Measurements from ENCODE around the gene GPR107.

Gene GPR107

GRCh38 chr9:130107955-130108354 lies 54.2 kb downstream of the GPR107 start:
- 97 to 100% methylated on average over 2 of the region's 2 CpGs for WGBS, 2 experiments
- Histone ChIP-seq H3K27ac (ENCODE audit: insufficient read depth, low read depth, low read length, poor library complexity, severe bottlenecking) (no peak overlapping the region), H3K4me1 (ENCODE audit: control insufficient read depth, insufficient read depth, low read length) (no peaks in the 10 kb centered on the region), H3K27me3 (ENCODE audit: control insufficient read depth, insufficient read depth, low read length, poor library complexity, severe bottlenecking) (no peaks in the 10 kb centered on the region), H3K4me3 (ENCODE audit: insufficient read depth, low read depth, low read length) (no peak overlapping the region), H3K36me3 (ENCODE audit: control insufficient read depth, insufficient read depth, low read length) (no peaks in the 10 kb centered on the region), H3K9me3 (ENCODE audit: control insufficient read depth, low read length) (no peaks in the 10 kb centered on the region)

GRCh38 chr9:130110166-130110565 lies 56.5 kb downstream of the GPR107 start:
- H3K27me3 ChIP-seq (ENCODE audit: control insufficient read depth, insufficient read depth, low read length, poor library complexity, severe bottlenecking) = no peaks in the 10 kb centered on the region
- 87 to 89% methylated on average over 5 of the region's 5 CpGs for WGBS, 2 experiments
- H3K4me1 ChIP-seq (ENCODE audit: control insufficient read depth, insufficient read depth, low read length) = no peaks in the 10 kb centered on the region
- no peak overlapping the region for H3K4me3 ChIP-seq (ENCODE audit: insufficient read depth, low read depth, low read length)
- no peak overlapping the region for H3K27ac ChIP-seq (ENCODE audit: insufficient read depth, low read depth, low read length, poor library complexity, severe bottlenecking)
- H3K36me3 ChIP-seq (ENCODE audit: control insufficient read depth, insufficient read depth, low read length) = no peaks in the 10 kb centered on the region
- H3K9me3 ChIP-seq (ENCODE audit: control insufficient read depth, low read length) = no peaks in the 10 kb centered on the region

GRCh38 chr9:130110596-130111021 lies 56.9 kb downstream of the GPR107 start:
- no peaks in the 10 kb centered on the region for H3K36me3 ChIP-seq (ENCODE audit: control insufficient read depth, insufficient read depth, low read length)
- H3K27ac ChIP-seq (ENCODE audit: insufficient read depth, low read depth, low read length, poor library complexity, severe bottlenecking) = no peak overlapping the region
- WGBS, 2 experiments = 87 to 88% methylated on average over 7 of the region's 7 CpGs
- H3K27me3 ChIP-seq (ENCODE audit: control insufficient read depth, insufficient read depth, low read length, poor library complexity, severe bottlenecking) = no peaks in the 10 kb centered on the region
- H3K4me3 ChIP-seq (ENCODE audit: insufficient read depth, low read depth, low read length) = no peak overlapping the region
- no peaks in the 10 kb centered on the region for H3K9me3 ChIP-seq (ENCODE audit: control insufficient read depth, low read length)
- H3K4me1 ChIP-seq (ENCODE audit: control insufficient read depth, insufficient read depth, low read length) = no peaks in the 10 kb centered on the region

GRCh38 chr9:130111786-130112537 lies 58.3 kb downstream of the GPR107 start:
- H3K4me3 ChIP-seq (ENCODE audit: insufficient read depth, low read depth, low read length) = no peak overlapping the region
- no peaks in the 10 kb centered on the region for H3K9me3 ChIP-seq (ENCODE audit: control insufficient read depth, low read length)
- no peaks in the 10 kb centered on the region for H3K27me3 ChIP-seq (ENCODE audit: control insufficient read depth, insufficient read depth, low read length, poor library complexity, severe bottlenecking)
- H3K36me3 ChIP-seq (ENCODE audit: control insufficient read depth, insufficient read depth, low read length) = no peaks in the 10 kb centered on the region
- no peak overlapping the region for H3K27ac ChIP-seq (ENCODE audit: insufficient read depth, low read depth, low read length, poor library complexity, severe bottlenecking)
- 90 to 91% methylated on average over 30 of the region's 30 CpGs for WGBS, 2 experiments
- no peaks in the 10 kb centered on the region for H3K4me1 ChIP-seq (ENCODE audit: control insufficient read depth, insufficient read depth, low read length)

GRCh38 chr9:130112538-130113151 lies 58.9 kb downstream of the GPR107 start:
- Histone ChIP-seq H3K4me3 (ENCODE audit: insufficient read depth, low read depth, low read length) (no peak overlapping the region), H3K36me3 (ENCODE audit: control insufficient read depth, insufficient read depth, low read length) (no peaks in the 10 kb centered on the region), H3K9me3 (ENCODE audit: control insufficient read depth, low read length) (no peaks in the 10 kb centered on the region), H3K27me3 (ENCODE audit: control insufficient read depth, insufficient read depth, low read length, poor library complexity, severe bottlenecking) (no peaks in the 10 kb centered on the region), H3K27ac (ENCODE audit: insufficient read depth, low read depth, low read length, poor library complexity, severe bottlenecking) (no peak overlapping the region), H3K4me1 (ENCODE audit: control insufficient read depth, insufficient read depth, low read length) (peaks cover 6% of the 10 kb centered on the region)
- WGBS, 2 experiments = 84 to 98% methylated on average over 3 of the region's 3 CpGs

GRCh38 chr9:130114741-130115140 lies 61.0 kb downstream of the GPR107 start:
- H3K27ac ChIP-seq (ENCODE audit: insufficient read depth, low read depth, low read length, poor library complexity, severe bottlenecking) = no peak overlapping the region
- H3K4me1 ChIP-seq (ENCODE audit: control insufficient read depth, insufficient read depth, low read length) = peaks cover 21% of the 10 kb centered on the region
- H3K9me3 ChIP-seq (ENCODE audit: control insufficient read depth, low read length) = no peaks in the 10 kb centered on the region
- H3K27me3 ChIP-seq (ENCODE audit: control insufficient read depth, insufficient read depth, low read length, poor library complexity, severe bottlenecking) = no peaks in the 10 kb centered on the region
- H3K4me3 ChIP-seq (ENCODE audit: insufficient read depth, low read depth, low read length) = no peak overlapping the region
- H3K36me3 ChIP-seq (ENCODE audit: control insufficient read depth, insufficient read depth, low read length) = no peaks in the 10 kb centered on the region

- H3K4me1 ChIP-seq (ENCODE audit: control insufficient read depth, insufficient read depth, low read length) = peaks cover 21% of the 10 kb centered on the region
- H3K27ac ChIP-seq (ENCODE audit: insufficient read depth, low read depth, low read length, poor library complexity, severe bottlenecking) = no peak overlapping the region
- no peaks in the 10 kb centered on the region for H3K9me3 ChIP-seq (ENCODE audit: control insufficient read depth, low read length)
- H3K4me3 ChIP-seq (ENCODE audit: insufficient read depth, low read depth, low read length) = no peak overlapping the region
- 93 to 94% methylated on average over 9 of the region's 9 CpGs for WGBS, 2 experiments
- H3K27me3 ChIP-seq (ENCODE audit: control insufficient read depth, insufficient read depth, low read length, poor library complexity, severe bottlenecking) = no peaks in the 10 kb centered on the region
- H3K36me3 ChIP-seq (ENCODE audit: control insufficient read depth, insufficient read depth, low read length) = no peaks in the 10 kb centered on the region
Measured at GRCh38 chr9:130116346-130116745, 62.6 kb downstream of the GPR107 start.

GRCh38 chr9:130117376-130117775 lies 63.7 kb downstream of the GPR107 start:
- H3K4me1 ChIP-seq (ENCODE audit: control insufficient read depth, insufficient read depth, low read length) = peaks cover 21% of the 10 kb centered on the region
- no peaks in the 10 kb centered on the region for H3K9me3 ChIP-seq (ENCODE audit: control insufficient read depth, low read length)
- no peaks in the 10 kb centered on the region for H3K27me3 ChIP-seq (ENCODE audit: control insufficient read depth, insufficient read depth, low read length, poor library complexity, severe bottlenecking)
- no peak overlapping the region for H3K4me3 ChIP-seq (ENCODE audit: insufficient read depth, low read depth, low read length)
- 87 to 90% methylated on average over 9 of the region's 9 CpGs for WGBS, 2 experiments
- H3K36me3 ChIP-seq (ENCODE audit: control insufficient read depth, insufficient read depth, low read length) = no peaks in the 10 kb centered on the region
- H3K27ac ChIP-seq (ENCODE audit: insufficient read depth, low read depth, low read length, poor library complexity, severe bottlenecking) = no peak overlapping the region

- H3K4me1 ChIP-seq (ENCODE audit: control insufficient read depth, insufficient read depth, low read length) = peaks cover 21% of the 10 kb centered on the region
- no peak overlapping the region for H3K27ac ChIP-seq (ENCODE audit: insufficient read depth, low read depth, low read length, poor library complexity, severe bottlenecking)
- H3K9me3 ChIP-seq (ENCODE audit: control insufficient read depth, low read length) = no peaks in the 10 kb centered on the region
- 76 to 77% methylated on average over 11 of the region's 11 CpGs for WGBS, 2 experiments
- no peaks in the 10 kb centered on the region for H3K27me3 ChIP-seq (ENCODE audit: control insufficient read depth, insufficient read depth, low read length, poor library complexity, severe bottlenecking)
- H3K36me3 ChIP-seq (ENCODE audit: control insufficient read depth, insufficient read depth, low read length) = no peaks in the 10 kb centered on the region
- no peak overlapping the region for H3K4me3 ChIP-seq (ENCODE audit: insufficient read depth, low read depth, low read length)
Measured at GRCh38 chr9:130117816-130118632, 64.3 kb downstream of the GPR107 start.

GRCh38 chr9:130118841-130119518 lies 65.3 kb downstream of the GPR107 start:
- Histone ChIP-seq H3K9me3 (ENCODE audit: control insufficient read depth, low read length) (no peaks in the 10 kb centered on the region), H3K4me3 (ENCODE audit: insufficient read depth, low read depth, low read length) (no peak overlapping the region), H3K36me3 (ENCODE audit: control insufficient read depth, insufficient read depth, low read length) (no peaks in the 10 kb centered on the region), H3K27me3 (ENCODE audit: control insufficient read depth, insufficient read depth, low read length, poor library complexity, severe bottlenecking) (no peaks in the 10 kb centered on the region), H3K4me1 (ENCODE audit: control insufficient read depth, insufficient read depth, low read length) (peaks cover 21% of the 10 kb centered on the region), H3K27ac (ENCODE audit: insufficient read depth, low read depth, low read length, poor library complexity, severe bottlenecking) (peak overlapping the region; percentile 45)
- WGBS, 2 experiments = 68 to 70% methylated on average over 17 of the region's 17 CpGs

All from ectodermal cell (in vitro differentiated cells).